HG03354 (cell line): Measurements from ENCODE around the gene CD96.
A peak's percentile ranks its signal among the peaks of the same experiment; 100 is the strongest.
"Not testable (repeated sequence)": the region's sequence is repeated elsewhere in the genome, so short reads cannot be mapped to it uniquely, and the experiment has no call there.

Experiments used
- ATAC-seq: cut with Tn5 transposase; IDR thresholded peaks from one replicate; pipeline ENCODE4 v1.9.1; 2021; ENCODE audit warnings: mild to moderate bottlenecking; ENCODE audit not compliant: unreplicated experiment, poor library complexity, severe bottlenecking

The CD96 gene

DNA sequence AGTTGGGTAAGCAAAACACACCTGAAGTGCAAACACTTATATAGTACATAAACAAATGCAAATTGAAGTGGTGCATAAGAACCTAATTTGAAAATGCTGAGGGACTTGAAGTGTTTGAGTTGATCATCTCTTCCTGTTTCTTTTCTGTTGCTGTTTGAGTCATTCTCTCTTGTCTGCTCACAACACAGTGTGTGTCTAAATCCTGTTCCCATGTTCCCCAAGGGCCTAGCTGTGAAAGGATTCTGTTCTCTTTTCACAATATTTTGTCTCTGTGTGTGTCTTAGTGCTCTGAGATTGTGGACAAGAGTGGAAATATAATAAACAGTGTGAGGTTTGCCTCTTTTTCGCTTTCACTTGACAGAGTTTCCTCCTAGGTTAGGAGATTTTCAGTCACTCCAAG lies 6.1 kb downstream of the CD96 start:
- peak; percentile 62 for ATAC-seq

DNA sequence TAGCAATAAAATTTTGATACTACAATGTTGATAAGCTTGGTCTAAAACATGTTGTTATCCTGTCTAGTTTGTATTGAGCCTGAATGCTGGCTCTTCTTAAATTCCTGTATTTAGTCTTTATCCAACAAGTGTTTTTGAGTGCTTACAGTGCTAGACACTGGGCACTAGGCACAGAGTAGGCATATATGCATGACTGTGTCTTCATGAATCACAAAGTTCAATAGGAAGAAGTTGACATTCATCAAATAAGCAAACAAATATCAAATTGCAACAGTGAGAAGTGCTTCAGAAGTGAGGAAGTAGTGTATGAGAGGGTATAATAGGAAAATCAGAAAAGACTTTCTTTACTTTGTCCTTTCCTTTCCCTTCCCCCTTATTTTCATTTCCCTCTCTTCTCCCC lies 6.8 kb downstream of the CD96 start:
- no peak for ATAC-seq

DNA sequence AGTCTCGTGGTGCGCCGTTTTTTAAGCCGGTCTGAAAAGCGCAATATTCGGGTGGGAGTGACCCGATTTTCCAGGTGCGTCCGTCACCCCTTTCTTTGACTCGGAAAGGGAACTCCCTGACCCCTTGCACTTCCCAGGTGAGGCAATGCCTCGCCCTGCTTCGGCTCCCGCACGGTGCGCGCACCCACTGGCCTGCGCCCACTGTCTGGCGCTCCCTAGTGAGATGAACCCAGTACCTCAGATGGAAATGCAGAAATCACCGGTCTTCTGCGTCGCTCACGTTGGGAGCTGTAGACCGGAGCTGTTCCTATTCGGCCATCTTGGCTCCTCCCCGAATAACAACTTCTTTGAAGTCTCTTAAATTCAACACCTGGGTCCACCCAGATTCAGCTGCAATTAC lies 19.9 kb downstream of the CD96 start:
- not testable (repeated sequence) for ATAC-seq

DNA sequence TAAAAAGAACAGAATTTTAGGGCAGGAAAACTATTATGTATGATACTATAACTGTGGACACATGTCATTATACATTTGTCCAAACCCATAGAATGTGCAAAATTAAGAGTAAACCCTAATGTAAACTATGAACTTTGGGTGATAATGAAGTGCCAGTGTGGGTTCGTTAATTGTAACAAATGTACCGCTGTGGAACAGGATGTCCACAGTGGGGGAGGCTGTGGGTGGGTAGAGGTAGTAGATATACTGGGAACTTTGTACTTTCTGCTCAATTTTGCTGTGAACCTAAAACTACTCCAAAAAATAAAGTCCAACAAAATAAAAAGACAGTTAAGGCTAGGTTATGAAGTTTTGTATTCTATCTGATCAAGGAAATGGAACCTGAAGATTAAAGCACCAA lies 24.8 kb downstream of the CD96 start:
- ATAC-seq, result no peak

GRCh38 chr3:111568355-111568754 lies 26.4 kb downstream of the CD96 start:
- no peak for ATAC-seq

DNA sequence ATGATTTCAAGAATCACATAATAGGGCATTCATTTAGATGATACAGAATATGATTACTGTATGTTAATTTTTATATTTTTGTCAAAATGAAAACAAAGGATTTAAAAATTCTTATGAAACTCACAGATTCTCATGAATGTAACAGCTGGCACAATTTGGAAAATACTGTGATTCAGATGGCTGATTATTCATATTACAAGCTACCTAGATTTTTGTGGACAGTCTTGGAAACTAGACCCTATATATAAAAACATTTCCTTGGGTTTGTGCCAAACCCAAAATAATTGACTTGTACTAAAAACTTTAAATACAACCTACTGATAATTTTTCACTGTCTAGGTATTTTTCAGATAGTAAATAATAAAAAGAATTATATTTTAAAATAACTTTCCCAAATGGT lies 26.9 kb downstream of the CD96 start:
- no peak for ATAC-seq

DNA sequence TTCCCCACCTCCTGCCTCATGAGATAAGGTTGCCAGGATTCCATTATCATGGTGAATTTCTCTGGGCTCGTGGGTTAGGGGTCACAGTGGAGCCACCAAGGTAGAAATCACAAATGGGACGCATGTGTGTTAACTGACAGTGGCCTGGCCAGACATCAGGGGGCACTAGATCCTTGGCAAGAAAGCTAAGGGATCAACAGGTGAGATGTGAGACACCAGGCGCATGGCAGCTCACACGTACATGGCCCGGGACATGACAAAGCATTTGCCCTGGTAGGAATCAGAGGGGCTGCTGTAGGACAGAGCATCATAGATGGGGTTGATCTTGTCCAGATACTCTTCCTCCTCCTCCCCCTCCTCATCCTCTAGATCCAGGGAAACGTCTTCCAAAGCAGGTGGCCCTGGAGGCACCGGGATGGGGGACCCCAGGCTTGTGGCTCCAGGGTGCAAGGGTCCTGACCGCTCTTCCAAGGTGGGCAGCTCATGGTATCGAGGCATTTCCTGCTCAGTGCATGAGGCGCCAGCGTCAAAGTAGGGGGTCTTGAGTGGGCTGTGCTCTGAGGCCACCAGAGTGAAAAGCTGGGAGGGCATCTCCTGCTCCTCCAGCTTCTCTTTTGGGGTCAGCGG lies 28.5 kb downstream of the CD96 start:
- ATAC-seq, result no peak

DNA sequence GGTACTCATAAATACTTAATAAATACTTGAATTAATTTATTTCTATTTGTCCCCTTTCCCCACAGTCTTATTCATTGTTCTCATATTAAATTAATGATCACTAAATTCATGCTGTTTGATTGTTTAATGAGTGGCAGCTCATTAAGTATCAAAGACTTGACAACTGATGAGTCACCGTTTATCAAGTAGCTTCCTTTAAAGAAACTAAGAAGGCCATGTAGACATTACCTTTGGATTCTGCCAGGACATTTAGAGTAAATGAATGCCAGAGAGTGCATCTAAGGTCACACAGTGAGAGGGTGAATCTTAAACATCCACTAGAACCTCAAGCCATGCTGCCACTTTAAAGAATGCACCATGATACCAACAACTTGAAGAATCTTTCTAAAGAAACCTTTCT lies 29.3 kb downstream of the CD96 start:
- ATAC-seq, result no peak

GRCh38 chr3:111571907-111572460 lies 30.0 kb downstream of the CD96 start:
- no peak for ATAC-seq

DNA sequence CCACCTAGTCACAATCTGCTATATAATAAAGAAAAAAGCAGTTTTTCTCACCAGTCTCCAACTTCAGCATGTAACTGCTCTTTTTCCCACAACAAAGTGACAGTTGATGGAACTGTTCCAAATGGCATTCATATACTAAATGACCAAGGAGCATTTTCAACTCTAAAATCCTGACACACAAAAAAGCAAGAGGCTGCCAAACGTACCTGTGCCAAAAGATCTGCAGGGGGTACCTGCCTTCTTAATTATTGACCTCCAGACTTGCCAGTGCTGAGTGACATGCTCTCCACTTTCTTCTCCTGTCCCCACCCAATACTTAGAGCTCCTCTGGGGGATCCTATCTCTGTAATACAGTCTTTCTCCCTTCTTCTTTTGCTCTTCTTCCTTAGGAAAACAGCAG lies 35.1 kb downstream of the CD96 start:
- ATAC-seq, result no peak

- ATAC-seq, result peak; percentile 94
Measured at GRCh38 chr3:111577798-111578685, 36.0 kb downstream of the CD96 start.

DNA sequence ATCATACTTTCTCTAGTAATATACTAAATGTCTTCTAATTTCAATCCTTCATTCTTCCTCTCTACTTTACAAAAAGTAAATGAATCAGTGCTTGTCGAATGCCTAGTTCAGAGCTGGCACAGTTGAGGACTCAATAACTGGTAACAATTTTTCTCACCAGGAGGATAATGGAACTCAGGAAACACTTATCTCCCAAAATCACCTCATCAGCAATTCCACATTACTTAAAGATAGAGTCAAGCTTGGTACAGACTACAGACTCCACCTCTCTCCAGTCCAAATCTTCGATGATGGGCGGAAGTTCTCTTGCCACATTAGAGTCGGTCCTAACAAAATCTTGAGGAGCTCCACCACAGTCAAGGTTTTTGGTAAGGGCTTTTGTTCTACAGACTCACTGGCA lies 36.9 kb downstream of the CD96 start:
- no peak for ATAC-seq

- no peak for ATAC-seq
Measured at GRCh38 chr3:111579495-111579894, 37.5 kb downstream of the CD96 start.

GRCh38 chr3:111581403-111582119 lies 39.6 kb downstream of the CD96 start:
- no peak for ATAC-seq

DNA sequence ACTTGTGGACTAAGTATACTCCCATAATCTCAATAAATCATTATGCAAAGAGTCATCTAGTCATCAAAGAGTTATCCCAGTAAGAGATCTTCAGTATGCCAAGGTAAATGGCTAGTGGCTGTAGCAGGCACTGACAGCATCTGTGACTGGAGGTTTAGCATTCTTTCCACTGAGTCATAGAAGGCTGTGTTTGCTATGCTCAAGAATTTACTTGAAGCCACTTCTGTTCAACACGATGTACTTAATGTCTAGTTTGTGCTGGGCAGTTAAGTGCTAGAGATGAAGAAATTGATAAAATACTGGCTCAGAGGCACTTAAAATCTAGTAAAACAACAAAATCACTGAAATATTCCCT lies 40.1 kb downstream of the CD96 start:
- no peak for ATAC-seq

- no peak for ATAC-seq
Measured at GRCh38 chr3:111584744-111585143, 42.7 kb downstream of the CD96 start.

- no peak for ATAC-seq
Measured at GRCh38 chr3:111585217-111585616, 43.2 kb downstream of the CD96 start.

DNA sequence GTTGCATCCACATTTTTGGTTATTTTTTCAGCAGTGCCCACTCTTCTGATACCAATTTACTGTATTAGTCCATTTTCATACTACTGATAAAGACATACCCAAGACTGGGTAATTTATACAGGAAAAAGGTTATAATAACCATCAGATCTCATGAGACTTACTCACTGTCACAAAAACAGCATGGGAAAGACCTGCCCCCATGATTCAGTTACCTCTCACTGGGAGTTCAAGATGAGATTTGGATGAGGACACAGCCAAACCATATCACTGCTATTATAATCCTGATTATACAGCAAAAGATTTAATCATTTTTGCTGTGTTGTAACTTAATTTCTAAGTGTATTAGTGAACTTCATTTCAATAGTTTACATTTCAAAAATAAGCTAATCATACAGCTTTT lies 46.5 kb downstream of the CD96 start:
- no peak for ATAC-seq

- no peak for ATAC-seq
Measured at GRCh38 chr3:111589303-111590142, 47.5 kb downstream of the CD96 start.

GRCh38 chr3:111590143-111590491 lies 48.1 kb downstream of the CD96 start:
- ATAC-seq, result peak; percentile 25
